NCI-H510A treated with DMSO at 0.1 percent for 48 hours (cell line): ENCODE measurements around the gene DTNA.
A peak's percentile ranks its signal among the peaks of the same experiment; 100 is the strongest.
"Not testable (repeated sequence)": the region's sequence is repeated elsewhere in the genome, so short reads cannot be mapped to it uniquely, and the experiment has no call there.

Experiments
- DNase-seq: peaks from one replicate; lab custom pipeline; 2025; lab: John Stamatoyannopoulos, UW

DTNA gene

GRCh38 chr18:34709750-34710441 lies at the start of gene DTNA:
Gene DTNA (plus strand): TSS chr18:34710298. CDS start chr18:34755977, 45,679 bp downstream.
- peak; percentile 56 for DNase-seq

- DNase-seq: no peak
Observed at GRCh38 chr18:34660572-34660971, 49.5 kb upstream of the DTNA start.

GRCh38 chr18:34661464-34662087 lies 48.5 kb upstream of the DTNA start:
- peak; percentile 68 for DNase-seq

GRCh38 chr18:34676816-34677574 lies 33.1 kb upstream of the DTNA start:
- no peak for DNase-seq

GRCh38 chr18:34689750-34690149 lies 20.3 kb upstream of the DTNA start:
- peak; percentile 36 for DNase-seq

- DNase-seq: no peak
Observed at GRCh38 chr18:34691614-34692013, 18.5 kb upstream of the DTNA start.

- peak; percentile 84 for DNase-seq
Observed at GRCh38 chr18:34694591-34695165, 15.4 kb upstream of the DTNA start.

GRCh38 chr18:34695310-34695709 lies 14.8 kb upstream of the DTNA start:
- peak; percentile 90 for DNase-seq

GRCh38 chr18:34696671-34697070 lies 13.4 kb upstream of the DTNA start:
- DNase-seq: no peak

GRCh38 chr18:34697233-34697632 lies 12.9 kb upstream of the DTNA start:
- no peak for DNase-seq

- DNase-seq: peak; percentile 97
Observed at GRCh38 chr18:34697891-34698290, 12.2 kb upstream of the DTNA start.

GRCh38 chr18:34701911-34702310 lies 8.2 kb upstream of the DTNA start:
- no peak for DNase-seq

- DNase-seq: no peak
Observed at GRCh38 chr18:34702814-34703213, 7.3 kb upstream of the DTNA start.

GRCh38 chr18:34704074-34704473 lies 6.0 kb upstream of the DTNA start:
- DNase-seq: no peak

- peak; percentile 93 for DNase-seq
Observed at GRCh38 chr18:34704823-34705222, 5.3 kb upstream of the DTNA start.

GRCh38 chr18:34707670-34708069 lies 2.4 kb upstream of the DTNA start:
- peak; percentile 95 for DNase-seq

GRCh38 chr18:34709104-34709503 lies 994 bp upstream of the DTNA start:
- no peak for DNase-seq

GRCh38 chr18:34710458-34710914 lies 388 bp downstream of the DTNA start:
- no peak for DNase-seq

- DNase-seq: peak; percentile 92
Observed at GRCh38 chr18:34710934-34711333, 836 bp downstream of the DTNA start.

GRCh38 chr18:34716111-34716510 lies 6.0 kb downstream of the DTNA start:
- not testable (repeated sequence) for DNase-seq

GRCh38 chr18:34718610-34719009 lies 8.5 kb downstream of the DTNA start:
- no peak for DNase-seq

GRCh38 chr18:34720220-34720619 lies 10.1 kb downstream of the DTNA start:
- DNase-seq: no peak

- no peak for DNase-seq
Observed at GRCh38 chr18:34723143-34723542, 13.0 kb downstream of the DTNA start.
